HS-27A (cell line): ENCODE data around the gene PPFIA2.

ENCODE experiments used
- DNase-seq: peaks from one replicate; pipeline ENCODE4 v3.0.0-alpha.2; 2012; ENCODE audit warnings: low read depth, missing footprints

Gene PPFIA2

DNA sequence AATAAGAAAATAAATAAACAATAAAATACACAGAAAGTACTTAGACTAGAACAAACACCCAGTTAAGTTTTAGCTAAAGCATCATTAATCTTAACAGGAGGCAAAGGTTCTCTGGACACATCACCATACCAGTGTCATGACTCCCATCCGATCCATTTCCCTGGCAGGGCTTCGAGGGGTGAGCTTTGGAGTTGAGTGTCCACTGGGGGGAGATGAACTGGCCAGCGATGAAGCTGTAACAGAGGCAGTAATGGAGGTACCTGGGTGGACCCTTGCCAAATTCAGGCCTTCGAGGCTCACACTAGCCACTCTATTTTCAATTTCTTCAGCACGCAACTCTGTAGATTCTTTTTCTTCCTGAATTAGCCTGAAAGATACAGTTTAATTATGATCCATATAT lies 411.7 kb downstream of the PPFIA2 start:
- DNase-seq, result no peak

- DNase-seq, result no peak
Measured at GRCh38 chr12:81340910-81341309, 418.2 kb downstream of the PPFIA2 start.

- no peak for DNase-seq
Measured at GRCh38 chr12:81339071-81339470, 420.1 kb downstream of the PPFIA2 start.

- DNase-seq, result no peak
Measured at GRCh38 chr12:81337886-81338285, 421.3 kb downstream of the PPFIA2 start.

- DNase-seq, result no peak
Measured at GRCh38 chr12:81333812-81334211, 425.3 kb downstream of the PPFIA2 start.

DNA sequence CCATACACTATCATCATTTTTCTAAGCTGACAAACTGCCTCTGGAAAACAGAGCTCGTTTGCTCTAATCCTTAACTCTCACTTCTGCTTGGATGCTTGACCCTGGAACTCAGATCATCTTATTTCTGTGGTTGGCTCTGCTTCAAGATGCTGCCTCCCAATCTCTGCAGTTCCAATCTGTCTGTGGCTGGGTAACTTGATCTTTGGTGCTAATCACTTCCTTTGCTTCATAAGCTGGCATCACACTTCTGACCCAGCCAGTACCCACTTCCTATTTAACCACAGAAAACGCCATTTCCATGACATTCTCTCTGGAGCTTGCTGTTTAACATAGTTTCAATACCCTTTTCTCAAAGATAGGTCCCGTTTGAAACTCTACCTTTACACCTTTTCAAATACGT lies 427.1 kb downstream of the PPFIA2 start:
- no peak for DNase-seq

GRCh38 chr12:81330480-81330879 lies 428.7 kb downstream of the PPFIA2 start:
- DNase-seq, result no peak

- DNase-seq, result no peak
Measured at GRCh38 chr12:81329085-81329484, 430.1 kb downstream of the PPFIA2 start.

GRCh38 chr12:81327425-81327824 lies 431.7 kb downstream of the PPFIA2 start:
- no peak for DNase-seq

GRCh38 chr12:81325086-81325485 lies 434.1 kb downstream of the PPFIA2 start:
- no peak for DNase-seq

GRCh38 chr12:81314903-81315531 lies 444.1 kb downstream of the PPFIA2 start:
- DNase-seq, result no peak

- DNase-seq, result no peak
Measured at GRCh38 chr12:81303935-81304334, 455.2 kb downstream of the PPFIA2 start.

DNA sequence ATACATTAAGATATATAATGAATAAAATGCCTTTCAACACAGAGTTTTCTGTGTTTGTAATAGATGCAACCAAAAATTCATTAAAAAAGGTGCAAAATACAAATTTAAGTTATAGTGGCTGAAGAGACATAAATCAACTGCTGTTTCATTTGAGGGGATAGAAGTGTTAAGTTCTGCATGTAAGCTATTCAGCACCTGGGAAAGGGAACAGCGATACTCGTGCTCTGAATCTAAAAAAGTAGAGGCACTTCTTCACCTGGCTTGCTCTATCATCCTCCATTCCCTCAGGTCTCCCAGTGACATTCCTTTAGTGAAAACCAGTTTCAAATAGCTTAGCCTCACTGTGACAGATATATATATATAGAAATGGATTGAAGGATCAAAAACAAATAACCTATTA lies 458.7 kb downstream of the PPFIA2 start:
- DNase-seq, result no peak

DNA sequence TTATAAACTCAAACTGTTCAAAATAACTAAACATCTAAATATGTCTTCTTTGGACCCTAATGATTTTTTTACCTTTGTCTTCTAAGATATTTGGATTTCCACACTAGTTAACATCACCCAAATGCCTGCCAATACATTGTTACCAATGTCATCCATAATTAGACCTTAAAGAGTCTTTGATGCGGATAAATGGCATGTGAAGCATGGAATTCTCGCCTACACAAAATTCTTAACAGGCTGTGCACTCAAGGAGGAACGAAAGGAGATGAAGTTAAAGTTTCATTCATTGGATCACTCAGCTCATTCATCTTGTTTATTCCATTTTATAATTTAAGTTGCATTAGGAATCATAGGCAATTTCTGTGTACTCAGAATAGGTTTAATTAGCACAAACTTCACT lies 461.5 kb downstream of the PPFIA2 start:
- no peak for DNase-seq

GRCh38 chr12:81296556-81297305 lies 462.4 kb downstream of the PPFIA2 start:
- DNase-seq, result peak; percentile 12

DNA sequence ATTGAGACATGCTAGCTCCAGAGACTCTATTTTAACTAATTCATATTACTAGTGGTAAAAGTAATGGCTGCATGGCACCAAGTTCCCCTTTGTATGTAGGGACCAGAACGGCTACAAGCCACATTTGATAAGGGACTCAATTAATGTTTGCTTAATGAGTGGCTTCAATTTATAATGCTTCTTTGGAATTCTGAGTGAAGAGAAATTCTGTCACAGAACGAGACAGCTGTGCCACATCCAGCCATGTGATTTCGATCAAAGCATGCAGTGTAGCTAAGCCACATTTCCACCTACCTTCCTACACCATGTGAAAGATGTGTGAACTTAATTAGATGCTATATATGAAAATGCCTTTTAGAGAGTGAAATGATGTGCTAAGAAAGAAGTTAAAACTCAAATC lies 463.9 kb downstream of the PPFIA2 start:
- DNase-seq, result no peak

- no peak for DNase-seq
Measured at GRCh38 chr12:81294325-81295190, 464.6 kb downstream of the PPFIA2 start.

GRCh38 chr12:81288651-81289050 lies 470.5 kb downstream of the PPFIA2 start:
- no peak for DNase-seq

DNA sequence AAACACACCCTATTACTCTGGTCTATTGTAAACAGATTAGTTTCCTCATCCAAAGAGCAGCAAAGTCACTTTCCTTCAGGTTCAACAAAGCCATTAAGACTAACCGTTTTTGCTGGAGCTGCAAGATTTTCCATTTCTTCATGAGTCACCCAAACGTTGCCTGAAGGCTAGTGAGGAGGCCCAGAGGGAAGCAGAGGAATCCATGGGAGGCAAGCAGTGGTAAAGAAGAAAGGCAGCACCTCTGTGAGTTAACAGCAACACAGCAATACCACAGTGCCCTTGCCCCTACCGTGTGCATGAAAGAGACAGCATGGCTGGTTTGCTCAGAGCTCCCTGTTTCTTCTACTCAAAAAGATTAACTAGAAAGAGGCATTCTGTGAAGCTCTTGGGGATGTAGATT lies 475.0 kb downstream of the PPFIA2 start:
- no peak for DNase-seq

DNA sequence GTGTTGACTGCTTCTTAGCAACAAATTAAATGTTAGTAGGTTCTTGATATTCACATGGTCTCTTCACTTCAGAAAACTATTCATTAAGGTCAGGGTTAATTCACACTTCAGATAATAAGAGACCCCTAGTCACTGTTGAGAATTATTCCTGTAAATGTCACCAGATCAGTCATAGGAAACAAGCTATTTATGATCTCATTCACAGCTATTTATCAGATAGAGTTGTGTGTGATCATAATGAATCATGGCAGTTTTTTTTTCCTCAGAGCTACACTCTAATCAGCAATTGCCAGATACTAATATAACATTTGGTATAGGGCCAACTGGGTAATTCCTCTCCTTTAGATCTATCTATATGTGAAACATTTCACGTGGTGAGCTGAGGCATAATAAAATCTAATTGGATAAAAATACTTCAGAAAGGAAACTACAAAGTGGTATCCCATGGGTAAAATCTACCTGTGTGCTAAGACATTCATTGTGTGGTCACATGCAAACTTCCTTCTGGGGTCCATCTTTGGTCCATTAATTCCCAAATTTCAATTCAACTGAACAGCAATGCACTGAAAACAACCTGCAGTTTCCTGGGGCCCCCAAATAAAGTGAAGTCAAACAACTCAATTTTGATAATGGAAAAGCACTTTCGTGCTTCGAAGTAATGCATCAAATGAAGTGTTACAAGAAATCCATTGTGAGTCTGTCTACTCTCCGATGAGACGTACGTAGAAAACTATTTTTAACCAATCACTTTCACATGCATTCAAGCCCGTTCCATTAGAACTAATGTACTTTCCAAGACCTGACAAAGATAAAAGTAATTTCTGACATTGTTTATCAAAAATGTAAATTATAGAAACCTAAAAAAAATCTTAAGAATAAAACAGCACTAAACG lies 484.3 kb downstream of the PPFIA2 start:
- DNase-seq, result no peak

- DNase-seq, result no peak
Measured at GRCh38 chr12:81270385-81270784, 488.8 kb downstream of the PPFIA2 start.

- DNase-seq, result no peak
Measured at GRCh38 chr12:81263072-81263471, 496.1 kb downstream of the PPFIA2 start.
